PC-9 (cell line): ENCODE measurements around the gene PATJ. TPM values are rescaled to one million over a fixed set of nuclear protein-coding genes. Genes with fewer than 3 reads are reported as not detected.

Source experiments
- BruUV-seq: library from RNA; stranded (reverse); fragments of 400-500 nt; replicated peaks from 2 replicates; lab custom pipeline; 2021; lab: Mats Ljungman, UMichigan
- CTCF ChIA-PET: fragments of 300-600 bp; sonication (Branson Sonifier 250); formaldehyde crosslinking; loops from one replicate; lab custom pipeline; 2022; ENCODE audit warnings: antibody characterized with exemption; lab: Charles Lee
- POLR2A ChIA-PET: fragments of 300-600 bp; sonication (Branson Sonifier 250); formaldehyde crosslinking; loops from one replicate; lab custom pipeline; 2022; ENCODE audit warnings: antibody characterized with exemption; ENCODE audit not compliant: unreplicated experiment; lab: Charles Lee
- DNase-seq, 2 experiments: peaks; one replicate each; pipeline versions ENCODE4 v3.0.0 to v3.0.0-alpha.2; 2015 to 2022; ENCODE audit warnings: mixed read lengths in 1 of 2
- H2AFZ ChIP-seq: fragments of 200-600 bp; sonication (generic); 2 replicates; pipeline ENCODE4 v1.8.1; 2017; ENCODE audit warnings: antibody characterized with exemption
- H3F3A ChIP-seq: fragments of 200-600 bp; sonication (generic); 2 replicates; pipeline ENCODE4 v1.8.1; 2017; ENCODE audit warnings: antibody characterized with exemption, mild to moderate bottlenecking, low read depth; ENCODE audit not compliant: insufficient read depth
- H3K27ac ChIP-seq: fragments of 200-600 bp; sonication (generic); 2 replicates; pipeline ENCODE4 v1.6.1; 2016; ENCODE audit warnings: mixed run types
- H3K27me3 ChIP-seq: fragments of 200-600 bp; sonication (generic); 2 replicates; pipeline ENCODE4 v1.6.1; 2016; ENCODE audit warnings: low read depth, mixed run types; ENCODE audit not compliant: insufficient read depth
- H3K36me3 ChIP-seq: fragments of 200-600 bp; sonication (generic); 2 replicates; pipeline ENCODE4 v1.6.1; 2016; ENCODE audit warnings: low read depth, mixed run types
- H3K4me1 ChIP-seq: fragments of 200-600 bp; sonication (generic); replicated peaks from 2 replicates; pipeline ENCODE4 v1.6.1; 2016; ENCODE audit warnings: mixed run types; ENCODE audit not compliant: insufficient read depth
- H3K4me2 ChIP-seq: fragments of 200-600 bp; sonication (generic); 2 replicates; pipeline ENCODE4 v1.6.1; 2017; ENCODE audit warnings: mixed run types
- H3K4me3 ChIP-seq: fragments of 200-600 bp; sonication (generic); 2 replicates; pipeline ENCODE4 v1.6.1; 2016; ENCODE audit warnings: mixed run types
- H3K79me2 ChIP-seq: fragments of 200-600 bp; sonication (generic); 2 replicates; pipeline ENCODE4 v1.6.1; 2017; ENCODE audit warnings: low read depth, mixed run types
- H3K9me2 ChIP-seq: fragments of 200-600 bp; sonication (generic); 2 replicates; pipeline ENCODE4 v1.8.1; 2017; ENCODE audit warnings: mild to moderate bottlenecking; ENCODE audit not compliant: insufficient read depth
- H3K9me3 ChIP-seq: fragments of 200-600 bp; sonication (generic); 2 replicates; pipeline ENCODE4 v1.8.1; 2016; ENCODE audit warnings: low read depth; ENCODE audit not compliant: insufficient read depth
- H4K20me1 ChIP-seq: fragments of 200-600 bp; sonication (generic); 2 replicates; pipeline ENCODE4 v1.8.1; 2017; ENCODE audit not compliant: insufficient read depth
- CTCF ChIP-seq: fragments of 200-600 bp; sonication (generic); conservative IDR thresholded peaks from 2 replicates; pipeline ENCODE4 v1.6.1; 2017; ENCODE audit warnings: mixed run types, antibody characterized with exemption, mild to moderate bottlenecking, moderate library complexity
- EZH2 ChIP-seq: fragments of 200-600 bp; sonication (generic); IDR thresholded peaks from 2 replicates; pipeline ENCODE4 v1.8.0; 2017; ENCODE audit warnings: antibody characterized with exemption, low read depth
- intact Hi-C: fragments of 100-400 bp; cut with micrococcal nuclease; formaldehyde crosslinking; loops from one replicate; pipeline ENCODE4 v1.10.0; 2022; ENCODE audit not compliant: unreplicated experiment
- total RNA-seq: library from RNA; stranded (reverse); gene quantifications from 2 replicates; pipeline ENCODE4 v1.2.3, GENCODE V29; 2021

Gene PATJ
- total RNA-seq, 1 experiment from 2014 or later: 91.0 TPM

- no TSS peak for BruUV-seq
- TF ChIP-seq EZH2: no peak
- Histone ChIP-seq H3F3A (no peaks in the 10 kb centered on the region), H3K9me3 (no peaks in the 10 kb centered on the region), H3K79me2 (no peaks in the 10 kb centered on the region), H4K20me1 (peaks cover 9% of the 10 kb centered on the region; the same call in 1 of the 2 replicates), H3K36me3 (peaks cover 4% of the 10 kb centered on the region; the same call in 1 of the 2 replicates), H3K27ac (no peak overlapping the region), H2AFZ (no peak overlapping the region), H3K4me3 (no peak overlapping the region), H3K27me3 (no peaks in the 10 kb centered on the region), H3K9me2 (no peaks in the 10 kb centered on the region), H3K4me1 (no peaks in the 10 kb centered on the region), H3K4me2 (no peak overlapping the region)
- DNase-seq: no peak
- intact Hi-C loops: no loop called here
- ChIA-PET CTCF (no interaction called here), POLR2A (no interaction called here)
Measured at GRCh38 chr1:62024690-62025089, 282.4 kb downstream of the PATJ start.

- CTCF ChIA-PET: no interaction called here
- no peak for DNase-seq
- Histone ChIP-seq H3F3A (no peaks in the 10 kb centered on the region), H3K27ac (no peak overlapping the region), H3K4me2 (no peak overlapping the region), H3K36me3 (peaks cover 4% of the 10 kb centered on the region; the same call in 1 of the 2 replicates), H3K79me2 (no peaks in the 10 kb centered on the region), H3K27me3 (no peaks in the 10 kb centered on the region), H4K20me1 (peaks cover 9% of the 10 kb centered on the region; the same call in 1 of the 2 replicates), H3K4me1 (no peaks in the 10 kb centered on the region), H3K4me3 (no peak overlapping the region), H3K9me3 (no peaks in the 10 kb centered on the region), H2AFZ (no peak overlapping the region), H3K9me2 (no peaks in the 10 kb centered on the region)
- intact Hi-C loops: no loop called here
- TF ChIP-seq EZH2: no peak
- no peak for TF ChIP-seq CTCF
- POLR2A ChIA-PET: no interaction called here
- BruUV-seq: no TSS peak
Measured at GRCh38 chr1:62025154-62025553, 282.9 kb downstream of the PATJ start.

- H3K4me3 ChIP-seq: no peak overlapping the region
- no peak overlapping the region for H2AFZ ChIP-seq
- H3K9me3 ChIP-seq: no peaks in the 10 kb centered on the region
- BruUV-seq: no TSS peak
- POLR2A ChIA-PET: no interaction called here
- no peaks in the 10 kb centered on the region for H3K79me2 ChIP-seq
- no peaks in the 10 kb centered on the region for H3K9me2 ChIP-seq
- H3K27ac ChIP-seq: no peak overlapping the region
- no peaks in the 10 kb centered on the region for H3K27me3 ChIP-seq
- H4K20me1 ChIP-seq: peaks cover 9% of the 10 kb centered on the region; the same call in 1 of the 2 replicates
- H3K36me3 ChIP-seq: peaks cover 4% of the 10 kb centered on the region; the same call in 1 of the 2 replicates
- intact Hi-C loops: no loop called here
- no peak for DNase-seq
- TF ChIP-seq CTCF: no peak
- no peak for TF ChIP-seq EZH2
- H3K4me1 ChIP-seq: no peaks in the 10 kb centered on the region
- no peak overlapping the region for H3K4me2 ChIP-seq
- CTCF ChIA-PET: no interaction called here
- H3F3A ChIP-seq: no peaks in the 10 kb centered on the region
Measured at GRCh38 chr1:62025892-62026291, 283.6 kb downstream of the PATJ start.

GRCh38 chr1:62029704-62030103 lies 287.4 kb downstream of the PATJ start:
- H3K9me3 ChIP-seq: no peaks in the 10 kb centered on the region
- H3F3A ChIP-seq: no peaks in the 10 kb centered on the region
- no peaks in the 10 kb centered on the region for H3K79me2 ChIP-seq
- no peaks in the 10 kb centered on the region for H4K20me1 ChIP-seq
- H3K36me3 ChIP-seq: peaks cover 4% of the 10 kb centered on the region; the same call in 1 of the 2 replicates
- H3K9me2 ChIP-seq: no peaks in the 10 kb centered on the region
- ChIA-PET POLR2A (no interaction called here), CTCF (no interaction called here)
- intact Hi-C loops: no loop called here
- no peaks in the 10 kb centered on the region for H3K27me3 ChIP-seq
- H3K4me3 ChIP-seq: no peak overlapping the region
- BruUV-seq: no TSS peak
- no peak overlapping the region for H3K4me2 ChIP-seq
- no peak overlapping the region for H2AFZ ChIP-seq
- H3K27ac ChIP-seq: no peak overlapping the region
- no peaks in the 10 kb centered on the region for H3K4me1 ChIP-seq
- TF ChIP-seq EZH2: no peak
- TF ChIP-seq CTCF: no peak
- DNase-seq: no peak
